Measurements from ENCODE around the gene RCAN1.
A peak's percentile ranks its signal among the peaks of the same experiment; 100 is the strongest.

RCAN1 gene

DNA sequence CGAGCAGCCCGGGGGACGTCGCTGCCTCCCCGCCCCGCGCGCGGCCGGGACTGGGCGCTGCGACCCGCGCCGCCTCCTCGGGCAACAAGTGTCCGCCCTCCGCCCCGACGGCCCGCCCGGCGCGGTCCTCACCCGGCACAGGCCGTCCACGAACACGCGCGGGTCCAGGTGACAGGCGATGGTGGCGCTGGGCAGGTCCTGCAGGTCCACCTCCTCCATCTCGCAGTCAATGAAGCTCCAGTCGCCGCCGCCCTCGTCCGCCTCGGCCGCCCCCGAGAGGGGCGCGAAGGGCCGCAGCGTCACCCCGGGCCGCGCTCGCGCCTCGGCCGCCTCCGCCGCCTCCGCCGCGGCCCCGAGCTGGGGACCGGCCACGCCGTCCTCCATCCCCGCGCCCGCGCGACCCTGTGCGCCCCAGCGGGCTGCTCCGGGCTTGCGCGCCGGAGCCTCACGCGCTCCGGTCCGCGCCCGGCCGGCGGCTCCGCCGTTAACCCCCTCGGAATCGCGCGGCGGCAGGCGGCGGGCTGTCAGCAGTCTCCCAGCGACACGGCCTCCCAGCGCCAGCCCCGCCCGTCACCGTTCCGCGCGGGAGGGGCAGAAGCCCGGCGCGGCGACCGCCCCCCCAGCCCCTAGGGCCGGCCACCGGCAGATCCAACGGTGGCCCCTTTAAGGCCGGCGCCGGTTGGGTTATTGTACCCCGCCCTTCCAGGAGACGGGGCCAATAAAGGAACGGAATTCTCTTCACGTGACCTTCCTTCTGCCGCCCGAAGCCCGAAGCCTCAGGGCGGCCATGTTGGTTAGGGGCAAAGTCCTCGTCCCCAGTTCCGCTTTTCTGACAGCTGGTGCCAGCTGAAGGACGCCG lies at the start of gene RCAN1:
TSS of gene RCAN1 (minus strand) at position 486 of the 859 bp plus-strand sequence. CDS start at position 384, 102 bp downstream.
- Mint-ChIP-seq H3K4me3 (peak within 1 kb of the TSS; percentile 83 to 85), H3K4me1 (peaks cover 19 to 27% of the 10 kb centered on the region in 2 donors), H3K27me3 (peaks cover 0 to 4% of the 10 kb centered on the region in 2 donors), H3K27ac (peak within 1 kb of the TSS; percentile 94), H3K9me3 (no peaks in the 10 kb centered on the region), H3K36me3 (peaks cover 0 to 2% of the 10 kb centered on the region in 2 donors)
- ATAC-seq (replicated peaks), result peak; percentile 95 to 97
- DNase-seq, result peak; percentile 91

DNA sequence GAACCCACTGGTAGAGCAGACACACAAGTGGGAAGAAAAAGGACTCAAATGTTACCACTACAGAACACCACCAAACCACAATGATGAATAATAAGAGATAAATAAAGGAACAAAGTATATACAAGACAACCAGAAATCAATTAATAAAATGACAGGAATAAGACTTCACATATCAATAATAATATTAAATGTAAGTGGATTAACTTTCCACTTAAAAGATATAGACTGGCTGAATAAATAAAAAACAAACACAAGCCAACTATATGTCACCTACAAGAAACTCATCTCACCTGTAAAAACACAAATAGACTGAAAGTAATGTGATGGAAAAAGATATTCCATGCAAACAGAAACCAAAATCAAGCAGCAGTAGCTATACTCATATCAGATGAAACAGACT lies 46.9 kb upstream of the RCAN1 start:
- DNase-seq, result no peak
- Mint-ChIP-seq H3K9me3 (peaks cover 24 to 28% of the 10 kb centered on the region in 2 donors), H3K36me3 (peaks cover 0 to 2% of the 10 kb centered on the region in 2 donors), H3K27me3 (peaks cover 31 to 44% of the 10 kb centered on the region in 2 donors), H3K4me3 (no peak overlapping the region), H3K27ac (no peak overlapping the region), H3K4me1 (no peaks in the 10 kb centered on the region)
- no peak for ATAC-seq (replicated peaks)

GRCh38 chr21:34653522-34653921 lies 38.6 kb upstream of the RCAN1 start:
- Mint-ChIP-seq H3K4me3 (no peak overlapping the region), H3K27ac (no peak overlapping the region), H3K27me3 (peaks cover 37 to 55% of the 10 kb centered on the region in 2 donors), H3K4me1 (peaks cover 0 to 8% of the 10 kb centered on the region in 2 donors), H3K36me3 (peaks cover 4% of the 10 kb centered on the region in 2 donors), H3K9me3 (peaks cover 3 to 4% of the 10 kb centered on the region in 2 donors)
- ATAC-seq (replicated peaks) (no peak), DNase-seq (no peak)

- ATAC-seq (replicated peaks) (no peak), DNase-seq (no peak)
- Mint-ChIP-seq H3K9me3 (peaks cover 3 to 4% of the 10 kb centered on the region in 2 donors), H3K27ac (no peak overlapping the region), H3K36me3 (peaks cover 4% of the 10 kb centered on the region in 2 donors), H3K4me3 (no peak overlapping the region), H3K27me3 (peaks cover 36 to 53% of the 10 kb centered on the region in 2 donors), H3K4me1 (peaks cover 0 to 8% of the 10 kb centered on the region in 2 donors)
These were observed 36.7 kb upstream of the RCAN1 start for GRCh38 chr21:34651642-34652041.

DNA sequence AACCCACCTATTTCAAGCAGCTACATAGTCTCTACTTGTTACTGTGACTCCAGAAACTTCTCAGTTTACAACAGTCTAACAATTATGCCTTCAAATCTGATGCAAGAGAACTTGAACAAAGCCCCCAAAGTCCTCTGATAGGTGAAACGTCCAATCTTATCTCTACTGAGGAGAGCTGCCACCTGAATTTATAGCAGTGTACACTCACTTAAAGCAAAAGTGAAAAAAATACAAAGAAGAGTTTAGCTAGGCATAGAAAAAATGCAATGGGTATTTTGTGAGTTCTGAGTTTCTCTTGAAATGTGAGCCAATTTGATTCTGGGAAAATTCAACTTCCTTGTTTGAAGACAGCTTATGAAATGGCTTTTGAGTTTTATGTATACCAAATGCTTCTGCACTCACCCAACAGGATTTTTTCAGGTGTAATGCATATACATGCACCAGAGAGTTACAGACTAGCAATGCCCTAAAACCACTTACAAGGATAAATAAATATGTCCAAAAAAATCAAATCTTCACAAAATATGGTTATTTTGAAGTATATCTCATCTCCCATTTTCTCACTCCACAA lies 36.0 kb upstream of the RCAN1 start:
- H3K4me3 Mint-ChIP-seq, result no peak overlapping the region

GRCh38 chr21:34649400-34649799 lies 34.5 kb upstream of the RCAN1 start:
- H3K4me3 Mint-ChIP-seq, result no peak overlapping the region
- H3K36me3 Mint-ChIP-seq, result peaks cover 4% of the 10 kb centered on the region in 2 donors
- DNase-seq (no peak), ATAC-seq (replicated peaks) (no peak)
- H3K9me3 Mint-ChIP-seq, result peaks cover 3 to 4% of the 10 kb centered on the region in 2 donors
- H3K27ac Mint-ChIP-seq, result no peak overlapping the region
- H3K4me1 Mint-ChIP-seq, result peaks cover 0 to 8% of the 10 kb centered on the region in 2 donors
- H3K27me3 Mint-ChIP-seq, result peaks cover 30 to 45% of the 10 kb centered on the region in 2 donors

More for the DNA sequence above, 36.0 kb upstream of the RCAN1 start:
- DNase-seq (no peak), ATAC-seq (replicated peaks) (no peak)
- peaks cover 0 to 8% of the 10 kb centered on the region in 2 donors for H3K4me1 Mint-ChIP-seq
- H3K27me3 Mint-ChIP-seq, result peaks cover 30 to 48% of the 10 kb centered on the region in 2 donors
- no peak overlapping the region for H3K27ac Mint-ChIP-seq
- H3K36me3 Mint-ChIP-seq, result peaks cover 4% of the 10 kb centered on the region in 2 donors
- H3K9me3 Mint-ChIP-seq, result peaks cover 3 to 4% of the 10 kb centered on the region in 2 donors

GRCh38 chr21:34648739-34649297 lies 33.9 kb upstream of the RCAN1 start:
- peaks cover 29 to 39% of the 10 kb centered on the region in 2 donors for H3K27me3 Mint-ChIP-seq
- DNase-seq (no peak), ATAC-seq (replicated peaks) (no peak)
- H3K9me3 Mint-ChIP-seq, result peaks cover 3 to 4% of the 10 kb centered on the region in 2 donors
- no peak overlapping the region for H3K4me3 Mint-ChIP-seq
- H3K36me3 Mint-ChIP-seq, result peaks cover 3 to 4% of the 10 kb centered on the region in 2 donors
- peaks cover 0 to 8% of the 10 kb centered on the region in 2 donors for H3K4me1 Mint-ChIP-seq
- H3K27ac Mint-ChIP-seq, result no peak overlapping the region

DNA sequence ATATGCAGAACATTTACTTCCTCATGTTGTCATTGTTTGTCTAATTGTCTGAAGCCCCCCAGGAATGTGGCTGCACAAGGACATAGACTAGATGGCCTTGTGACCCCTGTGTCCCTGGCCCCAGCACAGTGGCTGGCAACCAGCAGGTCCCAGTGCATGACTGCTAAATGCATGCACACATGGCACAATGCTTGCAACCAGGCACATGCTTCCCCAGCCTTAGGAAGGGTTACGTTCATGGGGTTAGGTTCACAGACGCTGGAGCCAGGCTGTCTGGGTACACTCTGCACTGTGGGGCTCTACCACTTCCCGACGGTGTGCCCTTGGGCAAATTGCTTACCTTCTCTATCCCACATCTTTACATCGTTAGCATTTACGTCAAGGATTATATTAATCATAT lies 32.6 kb upstream of the RCAN1 start:
- Mint-ChIP-seq H3K4me3 (no peak overlapping the region), H3K27ac (no peak overlapping the region), H3K36me3 (no peaks in the 10 kb centered on the region), H3K9me3 (peaks cover 2 to 4% of the 10 kb centered on the region in 2 donors), H3K4me1 (peaks cover 2 to 11% of the 10 kb centered on the region in 2 donors), H3K27me3 (peaks cover 17 to 27% of the 10 kb centered on the region in 2 donors)
- DNase-seq (no peak), ATAC-seq (replicated peaks) (no peak)

- Mint-ChIP-seq H3K4me1 (peaks cover 22 to 36% of the 10 kb centered on the region in 2 donors), H3K4me3 (no peak overlapping the region), H3K27me3 (peaks cover 11 to 16% of the 10 kb centered on the region in 2 donors), H3K27ac (no peak overlapping the region), H3K36me3 (no peaks in the 10 kb centered on the region), H3K9me3 (no peaks in the 10 kb centered on the region)
- ATAC-seq (replicated peaks), result no peak
- DNase-seq, result no peak
These were observed 29.9 kb upstream of the RCAN1 start for GRCh38 chr21:34644825-34645224.

DNA sequence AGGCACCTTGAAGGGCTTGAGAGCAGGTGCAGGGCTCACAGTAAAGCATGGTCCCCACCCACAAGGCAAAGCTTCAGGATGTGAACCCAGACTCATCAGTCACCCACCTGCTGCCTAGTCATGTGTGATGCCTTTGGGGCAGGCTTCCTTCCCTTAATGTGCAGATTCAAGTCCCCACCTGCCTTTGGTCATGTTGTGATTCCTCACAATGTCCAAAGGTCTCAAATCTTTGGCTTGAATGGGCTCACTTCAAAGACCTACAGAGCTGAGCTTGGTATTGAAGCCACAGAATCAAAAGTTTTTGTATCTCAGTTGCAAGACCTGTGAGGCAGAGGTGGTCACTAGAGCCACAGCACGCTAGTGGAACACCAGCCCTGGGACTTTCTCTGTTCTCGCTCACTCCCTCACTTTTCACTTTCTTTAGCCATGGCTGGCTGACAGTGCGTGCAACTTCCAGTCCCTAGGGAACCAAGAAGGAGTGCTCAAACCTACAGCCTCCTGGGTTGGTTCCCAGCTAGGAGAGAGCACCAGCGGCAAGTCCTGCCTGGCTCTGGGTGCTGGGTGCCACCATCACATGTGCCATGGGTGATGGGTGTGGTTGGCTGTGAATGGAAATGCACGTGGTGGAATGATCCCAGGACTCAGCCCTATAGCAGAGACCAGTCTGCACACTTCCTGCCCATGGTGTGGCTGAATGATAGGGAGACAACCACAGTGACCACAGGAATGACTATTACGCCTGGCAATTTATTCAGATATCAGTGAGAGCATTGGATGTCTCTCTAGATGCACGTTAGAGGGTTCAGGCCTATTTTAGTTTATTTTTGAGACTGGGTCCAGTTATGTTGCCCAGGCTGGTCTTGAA lies 27.5 kb upstream of the RCAN1 start:
- peak overlapping the region; percentile 42 for H3K27ac Mint-ChIP-seq
- H3K4me3 Mint-ChIP-seq, result peak overlapping the region; percentile 13 to 35
- peak; percentile 40 for DNase-seq
- no peaks in the 10 kb centered on the region for H3K9me3 Mint-ChIP-seq
- no peaks in the 10 kb centered on the region for H3K36me3 Mint-ChIP-seq
- H3K4me1 Mint-ChIP-seq, result peaks cover 23 to 29% of the 10 kb centered on the region in 2 donors
- ATAC-seq (replicated peaks), result peak; percentile 79 to 80
- H3K27me3 Mint-ChIP-seq, result peaks cover 4% of the 10 kb centered on the region in 2 donors

DNA sequence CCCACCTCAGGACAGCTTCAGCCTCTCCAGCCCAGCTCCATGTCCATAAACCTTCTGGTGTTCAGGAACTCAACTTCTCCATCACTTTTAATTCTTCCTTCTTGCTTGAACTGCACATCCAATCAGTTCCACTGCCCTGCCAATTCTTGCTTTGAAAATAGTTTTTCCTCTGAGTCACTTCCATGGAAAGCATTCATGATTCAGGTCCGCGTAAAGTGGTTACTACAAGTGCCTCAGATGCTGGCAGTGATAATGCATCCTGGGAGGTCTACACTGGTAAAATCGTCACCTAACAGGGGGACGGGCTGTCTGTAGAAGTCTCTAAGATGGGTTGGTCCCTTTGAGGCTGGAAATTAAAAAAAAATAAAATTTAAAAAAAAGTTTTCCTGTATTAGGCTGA lies 25.9 kb upstream of the RCAN1 start:
- H3K27ac Mint-ChIP-seq, result no peak overlapping the region
- no peak overlapping the region for H3K4me3 Mint-ChIP-seq
- no peaks in the 10 kb centered on the region for H3K9me3 Mint-ChIP-seq
- H3K27me3 Mint-ChIP-seq, result no peaks in the 10 kb centered on the region
- DNase-seq (no peak), ATAC-seq (replicated peaks) (no peak)
- no peaks in the 10 kb centered on the region for H3K36me3 Mint-ChIP-seq
- H3K4me1 Mint-ChIP-seq, result peaks cover 23 to 29% of the 10 kb centered on the region in 2 donors

- no peak overlapping the region for H3K27ac Mint-ChIP-seq
- DNase-seq, result no peak
- no peak for ATAC-seq (replicated peaks)
These were observed 25.2 kb upstream of the RCAN1 start for GRCh38 chr21:34639882-34640788.

DNA sequence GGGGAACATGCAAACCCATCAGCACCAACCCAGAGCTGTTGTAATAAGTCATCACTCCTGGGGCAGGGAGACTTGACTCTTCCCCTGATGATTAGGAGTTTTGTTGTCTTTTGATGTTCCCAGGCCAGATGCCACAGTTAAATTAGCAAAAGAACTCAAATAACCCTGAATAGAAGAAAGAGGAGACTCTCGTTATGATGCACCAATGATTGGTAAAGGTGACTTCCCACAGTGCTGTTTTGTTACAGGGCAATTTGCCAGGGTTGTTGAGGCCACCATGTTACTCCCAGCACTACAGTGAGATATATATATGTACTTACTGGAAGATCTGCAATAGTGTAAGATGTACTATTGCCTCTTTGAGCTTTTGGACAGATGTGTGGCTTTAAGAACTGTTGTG lies 24.3 kb upstream of the RCAN1 start:
- Mint-ChIP-seq H3K36me3 (no peaks in the 10 kb centered on the region), H3K4me1 (peaks cover 23 to 29% of the 10 kb centered on the region in 2 donors), H3K27me3 (peaks cover under 1 to 7% of the 10 kb centered on the region in 2 donors), H3K9me3 (no peaks in the 10 kb centered on the region), H3K4me3 (no peak overlapping the region), H3K27ac (no peak overlapping the region)
- ATAC-seq (replicated peaks) (no peak), DNase-seq (no peak)

More at GRCh38 chr21:34639882-34640788, 25.2 kb upstream of the RCAN1 start:
- Mint-ChIP-seq H3K36me3 (no peaks in the 10 kb centered on the region), H3K9me3 (no peaks in the 10 kb centered on the region), H3K27me3 (no peaks in the 10 kb centered on the region), H3K4me3 (no peak overlapping the region), H3K4me1 (peaks cover 23 to 29% of the 10 kb centered on the region in 2 donors)

Data from stimulated activated naive B cell treated with anti-CD40 and anti-IgM and Interleukin-4, amounts not matched to agents 10 μg/mL and 1 μg/mL and 100 μg/mL, for 72 hours (primary cell).